Measurements from ENCODE around the gene FBXO5.
"Not testable (repeated sequence)": the region's sequence is repeated elsewhere in the genome, so short reads cannot be mapped to it uniquely, and the experiment has no call there.

Gene FBXO5

GRCh38 chr6:152993431-152993830, 10.6 kb upstream of the FBXO5 start:
- no peak overlapping the region for H3K4me3 ChIP-seq (replicated peaks; ENCODE audit: low read depth, low read length)
- no peak for DNase-seq (ENCODE audit: extremely low read depth, low read depth)
- no peak for TF ChIP-seq CTCF (IDR thresholded peaks at IDR 0.05; ENCODE audit: low read depth, low read length, missing control alignments)

- DNase-seq (ENCODE audit: extremely low read depth, low read depth) = no peak
- TF ChIP-seq CTCF (IDR thresholded peaks at IDR 0.05; ENCODE audit: low read depth, low read length, missing control alignments) = no peak
- H3K4me3 ChIP-seq (replicated peaks; ENCODE audit: low read depth, low read length) = no peak overlapping the region
These were observed 4.1 kb upstream of the FBXO5 start for GRCh38 chr6:152986978-152987377.

DNA sequence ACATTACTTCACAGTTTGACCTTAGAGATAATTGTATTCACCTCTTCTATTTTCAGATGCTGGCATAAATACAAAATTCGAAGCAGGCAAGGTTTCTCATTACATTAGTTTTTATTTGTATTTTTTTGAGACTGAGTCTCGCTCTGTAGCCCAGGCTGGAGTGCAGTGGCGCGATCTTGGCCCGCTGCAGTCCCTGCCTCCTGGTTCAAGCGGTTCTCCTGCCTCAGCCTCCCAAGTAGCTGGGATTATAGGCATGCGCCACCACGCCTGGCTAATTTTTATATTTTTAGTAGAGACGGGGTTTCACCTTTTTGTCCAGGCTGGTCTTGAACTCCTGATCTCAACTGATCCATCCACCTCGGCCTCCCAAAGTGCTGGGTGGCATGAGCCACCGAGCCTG, 2.5 kb upstream of the FBXO5 start:
- DNase-seq (ENCODE audit: extremely low read depth, low read depth) = not testable (repeated sequence)
- H3K4me3 ChIP-seq (replicated peaks; ENCODE audit: low read depth, low read length) = peak overlapping the region; percentile 94

- TF ChIP-seq CTCF (IDR thresholded peaks at IDR 0.05; ENCODE audit: low read depth, low read length, missing control alignments) = no peak
- H3K4me3 ChIP-seq (replicated peaks; ENCODE audit: low read depth, low read length) = peak overlapping the region; percentile 94
- DNase-seq (ENCODE audit: extremely low read depth, low read depth) = no peak
These were observed 1.7 kb upstream of the FBXO5 start for GRCh38 chr6:152984513-152984872.

- TF ChIP-seq CTCF (IDR thresholded peaks at IDR 0.05; ENCODE audit: low read depth, low read length, missing control alignments) = no peak
- DNase-seq (ENCODE audit: extremely low read depth, low read depth) = peak; percentile 57
- H3K4me3 ChIP-seq (replicated peaks; ENCODE audit: low read depth, low read length) = peak overlapping the region; percentile 94
These were observed 1.0 kb upstream of the FBXO5 start for GRCh38 chr6:152983637-152984512.

DNA sequence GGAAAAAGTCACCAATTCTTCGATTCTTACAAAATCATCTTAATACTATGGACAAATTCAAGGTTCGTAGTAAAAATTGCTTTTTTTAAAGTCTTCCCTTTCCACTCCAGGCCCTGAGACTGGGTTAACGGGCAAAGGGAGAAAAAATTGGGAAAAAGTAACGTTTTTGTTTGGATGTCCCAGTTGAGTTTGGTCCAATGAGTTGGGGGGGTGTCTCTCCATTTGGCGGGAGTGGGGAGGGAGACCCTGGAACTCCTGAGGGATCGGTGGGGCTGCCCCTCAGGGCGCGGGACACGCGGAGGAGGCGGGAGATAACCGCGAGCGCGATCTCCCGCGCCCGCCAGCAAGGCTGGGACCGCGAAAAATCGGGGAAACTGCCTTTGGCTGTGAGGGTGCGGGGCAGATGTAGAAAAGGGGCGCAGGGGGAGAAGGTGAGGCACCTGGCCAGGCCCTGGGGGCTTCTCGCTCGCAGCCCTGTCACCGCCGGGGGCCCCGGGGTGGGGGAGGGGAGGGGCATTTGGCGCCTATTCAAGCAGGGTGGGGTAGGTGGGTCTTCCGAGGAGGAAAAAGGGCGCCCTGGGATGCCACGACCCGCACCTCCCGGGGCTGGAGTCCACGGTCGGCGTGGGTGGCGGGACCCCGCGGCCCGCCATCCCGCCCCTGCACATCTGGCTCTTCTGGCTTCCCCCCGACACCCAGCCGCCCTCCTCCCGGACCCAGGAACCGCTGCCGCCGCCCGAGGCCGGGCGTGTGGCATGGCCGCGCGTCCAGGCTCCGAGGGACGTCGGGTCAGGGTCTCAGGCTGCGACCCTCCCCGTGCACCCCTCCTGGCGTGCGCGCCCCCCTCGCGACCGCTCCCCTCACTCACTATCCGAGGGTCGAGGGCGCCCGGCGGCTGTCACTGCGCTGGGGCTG, 595 bp downstream of the FBXO5 start:
- TF ChIP-seq CTCF (IDR thresholded peaks at IDR 0.05; ENCODE audit: low read depth, low read length, missing control alignments) = no peak
- no peak for DNase-seq (ENCODE audit: extremely low read depth, low read depth)

GRCh38 chr6:152981219-152981618, 1.6 kb downstream of the FBXO5 start:
- DNase-seq (ENCODE audit: extremely low read depth, low read depth) = no peak
- TF ChIP-seq CTCF (IDR thresholded peaks at IDR 0.05; ENCODE audit: low read depth, low read length, missing control alignments) = no peak
- peak overlapping the region; percentile 94 for H3K4me3 ChIP-seq (replicated peaks; ENCODE audit: low read depth, low read length)

More for the DNA sequence above, 595 bp downstream of the FBXO5 start:
- peak overlapping the region; percentile 94 for H3K4me3 ChIP-seq (replicated peaks; ENCODE audit: low read depth, low read length)

All from HFF-Myc (cell line).